Measurements from ENCODE around the gene SPPL2B. TPM values are rescaled to one million over a fixed set of nuclear protein-coding genes. Genes with fewer than 3 reads are reported as not detected.

The SPPL2B gene
- total RNA-seq, 1 experiment from 2014 or later: 73.7 TPM

DNA sequence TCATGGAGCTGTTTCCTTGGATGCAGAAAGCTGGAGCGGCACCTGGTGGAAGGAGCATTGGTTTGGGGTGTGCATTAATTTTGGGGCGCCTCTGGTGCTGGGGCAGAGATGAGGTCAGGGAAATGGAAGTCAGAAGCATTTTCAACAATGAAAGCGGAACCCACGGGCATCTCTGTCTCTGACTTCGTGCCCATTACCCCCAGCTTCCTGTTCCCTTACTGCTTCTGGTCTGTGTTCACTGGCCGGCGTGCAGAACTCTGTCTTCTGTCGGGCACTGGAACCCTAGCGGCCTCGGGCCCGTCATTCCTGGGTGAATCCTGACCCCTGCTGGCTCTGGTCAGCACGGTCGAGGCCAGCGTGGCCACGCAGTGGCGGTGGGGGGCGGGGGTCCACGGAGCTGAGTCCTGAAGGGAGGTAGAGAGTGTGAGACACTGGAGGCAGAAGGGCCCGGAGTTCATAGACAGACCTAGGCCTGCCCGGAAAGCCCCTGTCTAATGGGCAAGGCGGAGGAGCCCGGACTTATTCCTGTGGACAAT is 12.6 kb upstream of the SPPL2B start:
- Histone ChIP-seq H3T11ph (ENCODE audit: low read length) (no peak overlapping the region), H3K79me2 (ENCODE audit: insufficient read depth, low read length) (no peaks in the 10 kb centered on the region), H3K4ac (ENCODE audit: low read depth, low read length) (no peak overlapping the region), H2AK5ac (ENCODE audit: insufficient read length, low read length) (no peak overlapping the region), H2BK12ac (ENCODE audit: insufficient read length, low read depth, low read length) (no peak overlapping the region), H2BK20ac (ENCODE audit: low read depth, low read length, poor library complexity, severe bottlenecking) (no peak overlapping the region), H3K9ac (ENCODE audit: extremely low read depth, insufficient read length, low read length) (no peak overlapping the region), H3K27ac (ENCODE audit: insufficient read length, low read depth, low read length) (no peak overlapping the region), H3K4me2 (ENCODE audit: insufficient read depth, insufficient read length, low read length) (no peak overlapping the region), H3K18ac (ENCODE audit: insufficient read length, low read depth, low read length) (no peak overlapping the region), H4K91ac (ENCODE audit: insufficient read length, low read depth, low read length) (no peak overlapping the region), H3K23ac (ENCODE audit: insufficient read length, low read depth, low read length) (no peak overlapping the region), H3K56ac (ENCODE audit: insufficient read length, low read depth, low read length) (no peak overlapping the region), H4K8ac (replicated peaks; ENCODE audit: insufficient read length, low read depth, low read length) (no peak overlapping the region), H3K4me1 (ENCODE audit: insufficient read depth, low read length) (no peaks in the 10 kb centered on the region), H2BK15ac (ENCODE audit: low read depth, low read length) (no peak overlapping the region), H3K79me1 (ENCODE audit: insufficient read depth, low read depth, low read length, poor library complexity, severe bottlenecking) (no peaks in the 10 kb centered on the region), H2BK5ac (ENCODE audit: insufficient read length, low read length) (no peak overlapping the region), H4K5ac (ENCODE audit: insufficient read length, low read depth, low read length) (no peak overlapping the region), H2AFZ (ENCODE audit: low read length) (no peak overlapping the region), H4K20me1 (ENCODE audit: control insufficient read depth, insufficient read depth, insufficient read length) (no peaks in the 10 kb centered on the region), H2BK120ac (ENCODE audit: low read depth, low read length, poor library complexity, severe bottlenecking) (no peak overlapping the region), H3K9me3 (ENCODE audit: control insufficient read depth, low read depth, low read length) (no peaks in the 10 kb centered on the region), H3K14ac (ENCODE audit: insufficient read depth, low read length) (no peak overlapping the region), H3K23me2 (ENCODE audit: insufficient read length, low read depth, low read length, poor library complexity, severe bottlenecking) (no peaks in the 10 kb centered on the region), H3K27me3 (ENCODE audit: insufficient read depth, low read length) (no peaks in the 10 kb centered on the region)
- H3K4me1 Mint-ChIP-seq: peaks cover 10 to 21% of the 10 kb centered on the region in 2 experiments
- H3K27me3 Mint-ChIP-seq (ENCODE audit: low read depth): peaks cover 33% of the 10 kb centered on the region
- no peak overlapping the region; a peak in 1 of 7 replicates for H3K27ac Mint-ChIP-seq
- peak; percentile 75 for DNase-seq
- peaks cover 0 to 9% of the 10 kb centered on the region in 2 experiments; a peak in 3 of 5 replicates for H3K9me3 Mint-ChIP-seq
- TF ChIP-seq, protein P1, sequence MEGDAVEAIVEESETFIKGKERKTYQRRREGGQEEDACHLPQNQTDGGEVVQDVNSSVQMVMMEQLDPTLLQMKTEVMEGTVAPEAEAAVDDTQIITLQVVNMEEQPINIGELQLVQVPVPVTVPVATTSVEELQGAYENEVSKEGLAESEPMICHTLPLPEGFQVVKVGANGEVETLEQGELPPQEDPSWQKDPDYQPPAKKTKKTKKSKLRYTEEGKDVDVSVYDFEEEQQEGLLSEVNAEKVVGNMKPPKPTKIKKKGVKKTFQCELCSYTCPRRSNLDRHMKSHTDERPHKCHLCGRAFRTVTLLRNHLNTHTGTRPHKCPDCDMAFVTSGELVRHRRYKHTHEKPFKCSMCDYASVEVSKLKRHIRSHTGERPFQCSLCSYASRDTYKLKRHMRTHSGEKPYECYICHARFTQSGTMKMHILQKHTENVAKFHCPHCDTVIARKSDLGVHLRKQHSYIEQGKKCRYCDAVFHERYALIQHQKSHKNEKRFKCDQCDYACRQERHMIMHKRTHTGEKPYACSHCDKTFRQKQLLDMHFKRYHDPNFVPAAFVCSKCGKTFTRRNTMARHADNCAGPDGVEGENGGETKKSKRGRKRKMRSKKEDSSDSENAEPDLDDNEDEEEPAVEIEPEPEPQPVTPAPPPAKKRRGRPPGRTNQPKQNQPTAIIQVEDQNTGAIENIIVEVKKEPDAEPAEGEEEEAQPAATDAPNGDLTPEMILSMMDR (conservative IDR thresholded peaks at IDR 0.05): peak; percentile 86
- WGBS (ENCODE audit: extremely low coverage, insufficient read length, low lambda C conversion rate): no CpG with 5 or more reads among the region's 22 CpGs
- H3K36me3 Mint-ChIP-seq (ENCODE audit: insufficient read depth in 1 of 3, low read depth in 3 of 3): no peaks in the 10 kb centered on the region
- peak overlapping the region in 1 of 2 experiments; percentile 20; a peak in 1 of 5 replicates for H3K4me3 Mint-ChIP-seq

Data from H9 (cell line).